Measurements from ENCODE around the gene FLOT1. TPM values are rescaled to one million over a fixed set of nuclear protein-coding genes. Genes with fewer than 3 reads are reported as not detected.

Gene FLOT1
- total RNA-seq, 1 experiment from 2014 or later = 172 TPM

DNA sequence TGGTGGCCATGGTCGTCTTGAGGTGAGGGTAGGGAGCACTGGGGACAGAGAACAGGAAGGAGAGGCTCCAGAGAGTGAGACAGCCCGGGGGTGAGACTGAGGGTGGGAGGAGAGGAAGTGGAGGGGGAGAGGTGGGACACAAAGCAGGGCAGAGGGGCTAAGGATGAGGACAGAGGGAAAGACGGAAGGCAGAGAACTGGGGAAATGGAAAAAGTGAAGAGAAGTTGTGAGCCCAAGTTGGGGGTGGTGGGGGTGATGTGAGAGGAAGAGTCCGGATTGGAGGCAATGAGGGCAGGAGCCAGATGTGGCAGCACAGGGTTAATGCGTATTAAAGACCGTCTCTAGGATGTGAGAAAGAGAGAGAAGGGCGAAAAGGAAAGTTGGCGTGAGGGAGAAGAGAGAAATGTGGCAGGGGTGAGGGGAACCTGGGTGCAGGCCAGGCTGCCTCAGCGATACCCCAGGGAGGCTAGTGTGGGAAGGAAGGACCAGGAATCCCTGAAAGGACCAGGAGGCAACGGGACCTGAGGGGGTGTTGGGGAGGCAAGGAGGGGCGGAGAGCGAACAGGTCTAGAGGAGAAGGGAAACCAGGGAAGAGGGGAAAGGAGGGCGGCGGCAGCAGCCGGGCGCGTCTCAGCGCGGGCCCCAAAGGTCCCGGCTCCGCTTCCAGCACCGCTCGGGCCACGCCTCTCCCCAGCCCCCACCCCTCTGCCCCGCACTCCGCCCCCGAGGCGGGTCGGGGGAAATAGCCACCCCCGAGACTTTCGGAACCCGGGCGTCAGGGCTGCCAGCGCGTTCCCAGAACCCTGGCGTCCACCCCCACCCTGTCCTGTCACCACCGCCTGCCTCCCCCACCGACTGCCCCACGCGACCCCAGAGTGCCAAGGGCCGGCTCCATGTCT is 56.2 kb downstream of the FLOT1 start, which contains the start of gene PPP1R18:
Gene PPP1R18, minus strand, starts transcription at position 637 of the 899 bp plus-strand sequence. Its CDS starts 627 bp downstream, at position 10.
- peak; percentile 26 for DNase-seq (ENCODE audit: low spot score)
- in situ Hi-C loops (cut with HindIII; ENCODE audit: low sequenced_read_pairs) = no loop called here

DNA sequence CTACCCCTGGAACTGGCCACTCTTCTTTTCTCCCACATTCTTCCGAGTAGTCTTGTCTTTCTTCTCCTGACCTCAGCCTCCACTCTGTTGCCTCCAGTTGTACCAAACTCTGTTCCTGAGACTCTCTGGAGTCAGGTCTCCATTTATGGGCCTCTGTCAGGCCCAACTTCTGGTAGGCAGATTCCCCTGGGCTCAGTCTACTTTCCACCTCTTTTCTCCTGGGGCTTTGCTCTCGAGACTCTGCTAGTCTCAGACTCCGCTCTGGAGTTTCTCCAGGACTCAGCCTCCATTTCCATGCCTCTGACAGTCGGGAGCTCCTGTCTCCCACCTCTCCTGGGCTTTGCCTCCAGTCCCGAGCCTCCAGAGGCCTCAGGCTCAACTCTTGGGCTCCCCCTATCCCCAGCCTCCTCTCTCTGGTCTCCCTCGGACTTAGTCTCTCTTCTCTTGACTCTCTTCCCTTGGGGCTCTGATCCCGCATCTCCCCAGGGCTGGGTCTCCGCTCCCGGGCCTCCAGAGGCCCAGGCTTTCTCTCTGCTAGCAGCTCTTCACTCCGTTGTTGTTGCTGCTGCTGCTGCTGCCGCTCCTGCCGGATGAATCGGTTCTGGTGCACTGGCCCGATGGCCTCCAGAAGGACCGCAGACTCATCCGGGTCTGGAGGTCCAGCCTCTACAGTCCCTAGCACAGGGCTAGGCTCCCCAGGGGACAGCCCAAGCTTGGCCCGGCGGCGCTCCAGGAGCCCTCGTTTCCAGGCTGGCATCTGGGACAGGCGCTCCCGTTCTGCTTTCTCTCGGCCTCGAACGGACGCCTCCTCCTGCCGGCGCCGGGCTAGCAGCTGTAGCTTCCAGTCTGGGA is 57.1 kb downstream of the FLOT1 start:
- DNase-seq (ENCODE audit: low spot score) = no peak
- in situ Hi-C loops (cut with HindIII; ENCODE audit: low sequenced_read_pairs) = no loop called here

DNA sequence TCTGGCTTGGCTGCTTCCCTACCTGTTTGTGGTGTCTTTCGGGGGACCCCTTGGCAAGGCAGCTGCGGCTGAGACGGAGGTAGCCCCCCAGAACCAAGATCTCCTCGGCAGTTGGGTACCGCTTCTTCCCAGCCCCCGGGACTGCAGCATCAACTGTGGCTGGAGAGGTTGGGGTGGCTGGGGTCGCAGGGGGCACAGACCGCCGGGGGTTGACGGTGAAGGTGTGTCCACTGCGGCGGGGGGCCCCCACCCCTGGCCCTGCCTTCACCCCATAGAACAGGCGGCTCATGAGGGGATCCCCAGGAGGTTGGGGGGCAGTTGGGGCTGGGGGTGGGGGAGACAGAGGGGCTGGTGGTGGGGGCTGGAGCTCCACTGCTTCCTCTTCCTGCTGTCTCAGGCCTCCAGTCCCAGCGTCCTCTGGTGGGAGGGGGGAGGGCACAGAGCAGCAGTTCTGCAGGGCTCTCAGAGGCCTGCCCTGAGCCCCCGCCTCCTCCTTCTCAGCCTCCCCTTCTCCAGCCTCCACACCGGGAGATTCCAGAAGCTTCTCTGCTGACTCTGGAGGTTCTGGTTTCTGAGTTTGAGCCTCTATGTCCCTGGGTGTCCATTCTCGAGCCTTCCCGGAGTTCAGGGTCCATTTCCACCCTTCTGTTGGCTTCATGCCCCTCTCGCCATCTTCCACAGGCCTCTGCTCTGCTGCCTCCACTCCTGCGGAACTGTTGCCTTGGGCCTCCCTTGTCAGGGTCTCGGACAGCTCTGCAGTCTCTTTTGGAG is 57.9 kb downstream of the FLOT1 start:
- in situ Hi-C loops (cut with HindIII; ENCODE audit: low sequenced_read_pairs) = no loop called here
- DNase-seq (ENCODE audit: low spot score) = no peak

DNA sequence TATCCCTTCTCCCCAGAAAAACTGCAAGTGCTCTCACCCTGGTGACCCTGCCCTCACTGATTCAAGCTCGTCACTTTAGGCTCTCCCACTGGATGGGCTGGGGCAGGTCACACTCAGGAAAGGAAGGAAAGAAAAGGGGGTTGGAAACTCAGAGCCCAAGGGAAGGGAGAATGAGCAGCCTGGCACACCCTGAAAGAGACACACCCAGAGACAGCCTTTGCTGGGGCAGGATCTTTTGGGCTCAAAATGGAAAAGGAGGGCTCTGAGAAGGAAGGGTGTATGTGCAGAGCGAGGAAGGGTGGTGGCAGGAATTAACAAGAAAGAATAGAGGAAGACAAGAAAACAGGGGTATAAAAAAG is 58.5 kb downstream of the FLOT1 start:
- DNase-seq (ENCODE audit: low spot score) = no peak
- in situ Hi-C loops (cut with HindIII; ENCODE audit: low sequenced_read_pairs) = no loop called here

DNA sequence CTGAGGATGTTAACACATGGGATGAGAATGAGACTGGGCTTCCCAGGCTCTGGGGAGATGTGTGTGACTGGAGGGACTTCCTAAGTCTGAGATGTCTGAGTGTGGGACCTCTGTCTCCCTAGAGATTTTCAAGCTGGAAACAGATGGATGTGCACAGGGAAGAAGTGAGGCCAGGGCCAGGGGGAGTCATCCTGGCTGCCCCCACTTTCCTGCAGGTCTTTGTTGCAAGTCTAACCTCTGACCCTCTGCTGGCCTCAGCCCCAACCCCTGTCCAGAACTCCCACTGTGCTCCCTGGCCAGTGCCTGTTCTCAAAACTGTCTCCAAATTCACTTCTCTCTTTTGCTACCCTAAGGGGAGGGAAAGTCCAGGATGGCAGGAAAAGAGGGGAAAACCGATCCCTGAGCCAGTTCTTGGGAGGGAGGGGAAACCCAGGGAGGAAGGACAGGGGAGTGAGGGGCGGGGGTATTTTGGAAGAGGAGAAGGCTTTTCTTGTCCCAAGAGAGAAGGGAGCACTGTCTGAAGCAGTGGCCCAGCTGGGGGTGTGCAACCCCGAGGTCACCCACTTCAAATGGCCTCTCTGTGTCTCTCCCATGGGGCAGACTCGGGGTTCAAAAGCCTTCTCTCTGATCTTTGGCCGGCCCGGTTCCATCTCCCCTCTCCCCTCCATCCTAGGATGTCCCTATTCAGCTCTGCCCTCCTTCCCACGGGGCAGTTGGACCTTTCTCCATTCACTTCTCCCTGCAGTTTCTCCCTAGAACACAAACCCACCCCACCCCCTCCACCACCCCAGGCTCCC is 59.1 kb downstream of the FLOT1 start:
- no peak for DNase-seq (ENCODE audit: low spot score)
- in situ Hi-C loops (cut with HindIII; ENCODE audit: low sequenced_read_pairs) = no loop called here

DNA sequence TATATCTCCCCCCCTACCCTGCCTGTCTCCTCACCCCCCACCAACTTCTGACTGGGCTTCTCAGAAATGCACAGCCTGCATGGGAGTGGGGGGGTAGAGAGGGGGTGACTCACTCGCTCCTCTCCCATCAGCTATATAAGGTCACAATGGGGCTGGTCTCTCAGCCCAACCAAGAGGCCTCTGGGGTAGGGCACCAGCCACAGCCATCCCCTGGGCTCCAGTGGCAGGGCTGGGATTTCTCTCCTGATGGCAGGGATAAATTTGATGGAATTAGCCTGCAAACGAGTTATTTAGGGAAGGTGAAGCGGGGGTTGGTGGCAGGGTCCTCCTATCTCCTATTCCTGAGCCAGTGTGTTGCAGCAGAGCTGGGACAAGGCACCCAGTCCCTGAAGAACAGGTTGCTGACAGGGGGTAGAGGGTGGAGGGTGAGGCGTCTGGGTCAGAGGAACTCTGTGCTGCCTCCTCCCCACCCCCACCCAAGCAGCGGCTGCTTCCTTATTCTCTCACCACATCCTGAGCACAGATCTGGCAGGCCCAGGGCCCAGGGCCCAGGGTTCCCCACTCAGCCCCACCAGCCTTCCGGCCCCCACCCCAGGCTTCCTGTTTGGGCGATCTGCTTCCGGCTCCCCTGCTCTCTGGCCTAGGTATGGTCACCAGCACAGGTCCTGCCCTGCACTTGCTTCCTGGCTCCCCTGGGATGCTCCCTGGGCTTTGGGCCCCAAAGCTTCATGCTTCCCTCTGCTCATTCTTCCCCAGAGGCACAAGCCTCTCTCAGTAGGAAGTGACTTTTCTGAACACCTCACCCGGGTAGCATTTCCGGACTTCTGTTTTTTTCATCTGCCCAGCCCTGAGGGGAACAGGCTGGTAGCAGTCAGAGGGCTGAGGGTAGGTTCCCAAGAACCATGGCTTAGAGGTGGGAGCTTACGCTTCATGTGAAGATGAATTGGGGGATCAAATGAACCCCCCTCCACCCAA is 60.1 kb downstream of the FLOT1 start:
- in situ Hi-C loops (cut with HindIII; ENCODE audit: low sequenced_read_pairs) = no loop called here
- DNase-seq (ENCODE audit: low spot score) = no peak

DNA sequence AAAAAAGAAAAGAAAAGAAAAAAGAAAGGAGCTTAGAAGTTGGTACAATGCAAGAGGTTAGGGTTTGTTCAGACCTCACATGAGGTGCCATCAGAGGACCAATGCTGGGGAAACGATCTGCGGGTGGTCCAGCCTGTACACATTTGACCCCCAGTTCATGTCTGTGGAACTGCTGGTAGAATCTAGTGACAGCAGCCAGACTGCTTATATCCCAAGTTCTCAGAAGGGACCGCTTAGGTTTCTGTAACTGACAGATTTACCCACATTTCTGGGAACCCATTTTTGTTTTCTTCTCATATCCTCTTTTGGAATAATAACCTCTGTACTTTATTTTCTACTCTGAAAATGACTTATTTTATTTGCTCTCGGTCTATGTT is 60.7 kb downstream of the FLOT1 start:
- in situ Hi-C loops (cut with HindIII; ENCODE audit: low sequenced_read_pairs) = no loop called here
- DNase-seq (ENCODE audit: low spot score) = no peak

DNA sequence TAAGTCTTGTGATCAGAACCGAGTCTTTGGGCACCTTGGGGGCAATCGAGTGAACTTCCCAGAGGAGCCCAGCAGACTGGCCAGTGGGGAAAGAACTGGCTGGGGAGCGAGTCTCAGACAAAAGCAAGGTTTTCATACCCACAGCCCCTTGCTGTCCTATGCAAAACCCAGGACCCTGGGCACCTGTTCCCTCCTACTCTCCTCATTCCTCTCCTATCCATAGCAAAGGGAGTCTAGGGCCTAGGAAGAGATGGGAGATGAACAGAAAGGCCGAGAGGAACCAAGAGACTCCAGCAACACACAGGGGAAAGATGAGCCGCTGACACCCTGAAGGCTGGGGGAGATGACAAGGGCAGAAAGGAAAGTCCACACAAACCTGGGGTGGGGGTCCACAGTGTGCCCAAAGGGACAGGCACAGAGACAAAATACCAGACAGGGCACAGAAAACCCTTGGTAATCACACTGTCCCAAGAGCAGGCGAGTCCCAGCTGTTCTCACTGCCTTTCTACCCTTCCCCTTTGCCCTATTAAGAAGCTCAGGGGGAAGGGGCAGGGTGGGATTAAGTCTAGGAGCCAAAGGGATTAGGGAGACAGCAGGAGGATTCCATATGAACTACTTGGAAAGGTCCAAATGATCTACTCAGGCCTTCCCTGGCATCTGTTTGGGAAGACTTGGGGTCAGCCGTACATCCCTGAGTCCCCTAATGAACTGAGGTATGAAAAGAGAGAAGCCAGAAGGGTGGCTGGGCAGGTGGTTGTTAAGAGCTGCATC is 62.5 kb downstream of the FLOT1 start:
- in situ Hi-C loops (cut with HindIII; ENCODE audit: low sequenced_read_pairs) = no loop called here

DNA sequence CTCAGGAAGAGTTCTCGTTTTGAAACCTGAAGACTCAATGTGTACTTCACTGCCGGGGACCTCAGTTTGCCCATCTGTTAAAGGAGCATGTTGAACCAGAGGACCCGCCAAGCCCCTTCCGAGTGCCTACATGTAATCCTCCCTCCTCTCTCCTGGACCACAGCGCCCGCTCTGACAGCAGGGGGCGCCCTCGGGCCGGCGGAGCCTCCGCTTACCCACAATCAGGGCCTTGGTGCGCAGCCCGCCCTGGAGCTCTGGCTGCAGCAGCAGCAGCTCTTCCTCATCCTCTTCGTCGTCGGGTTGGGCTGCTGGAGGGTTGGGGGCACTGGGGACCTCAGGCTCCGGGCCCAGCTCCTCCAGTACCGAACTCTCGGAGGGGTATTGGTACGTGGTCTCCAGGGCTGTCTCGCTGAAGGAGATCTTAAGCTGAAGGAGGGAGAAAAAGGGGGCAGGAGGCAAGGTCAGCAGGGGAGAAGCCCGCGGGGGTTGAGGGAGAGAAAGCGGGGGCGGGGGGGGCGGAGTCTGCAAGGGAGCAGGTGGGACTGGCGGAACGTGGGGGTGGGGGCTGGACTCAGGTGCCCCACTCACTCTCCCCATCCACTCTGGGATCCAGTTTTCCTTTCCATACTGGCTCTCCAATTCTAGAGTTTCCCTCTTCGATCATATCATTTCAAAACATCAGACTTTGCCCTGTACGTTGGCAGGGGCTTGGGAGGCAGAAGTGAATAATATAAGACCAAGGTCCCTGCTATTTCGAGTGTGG is 63.3 kb downstream of the FLOT1 start:
- in situ Hi-C loops (cut with HindIII; ENCODE audit: low sequenced_read_pairs) = no loop called here
- peak; percentile 82 for DNase-seq (ENCODE audit: low spot score)

More for the DNA sequence above, 62.5 kb downstream of the FLOT1 start:
- DNase-seq (ENCODE audit: low spot score) = peak; percentile 19

Other genes with a start within 250 kb of the FLOT1 start
- gene GNL1, start 186.2 kb downstream of the FLOT1 start, total RNA-seq (2014; rRNA removed; shearing (Covaris generic)) = 102 and 129 TPM in 2 replicates
- 3.4 and 5.9 TPM in 2 replicates for gene PRR3, start 185.4 kb downstream of the FLOT1 start, total RNA-seq (2014; rRNA removed; shearing (Covaris generic))
- 41.9 and 83.7 TPM in 2 replicates for gene ABCF1, start 171.2 kb downstream of the FLOT1 start, total RNA-seq (2014; rRNA removed; shearing (Covaris generic))
- gene PPP1R10, start 125.4 kb downstream of the FLOT1 start, total RNA-seq (2014; rRNA removed; shearing (Covaris generic)) = 6.8 and 14.4 TPM in 2 replicates
- 38.3 and 47.5 TPM in 2 replicates for gene MRPS18B, start 124.8 kb downstream of the FLOT1 start, total RNA-seq (2014; rRNA removed; shearing (Covaris generic))
- gene ATAT1, start 115.8 kb downstream of the FLOT1 start, total RNA-seq (2014; rRNA removed; shearing (Covaris generic)) = 0.68 and 1.7 TPM in 2 replicates
- gene C6orf136, start 95.6 kb downstream of the FLOT1 start, total RNA-seq (2014; rRNA removed; shearing (Covaris generic)) = 5.3 and 11.7 TPM in 2 replicates
- gene DHX16, start 69.7 kb downstream of the FLOT1 start, total RNA-seq (2014; rRNA removed; shearing (Covaris generic)) = 59.8 and 73.2 TPM in 2 replicates
- 53.7 and 54.3 TPM in 2 replicates for gene PPP1R18, start 56.0 kb downstream of the FLOT1 start, total RNA-seq (2014; rRNA removed; shearing (Covaris generic))
- gene NRM, start 51.7 kb downstream of the FLOT1 start, total RNA-seq (2014; rRNA removed; shearing (Covaris generic)) = 2.6 and 8.8 TPM in 2 replicates
- gene MDC1, start 25.4 kb downstream of the FLOT1 start, total RNA-seq (2014; rRNA removed; shearing (Covaris generic)) = 2.5 and 14.3 TPM in 2 replicates
- 456 and 575 TPM in 2 replicates for gene TUBB, start 22.3 kb downstream of the FLOT1 start, total RNA-seq (2014; rRNA removed; shearing (Covaris generic))
- gene IER3, start 1.9 kb upstream of the FLOT1 start, total RNA-seq (2014; rRNA removed; shearing (Covaris generic)) = 257 and 297 TPM in 2 replicates
- gene DDR1, start 141.8 kb upstream of the FLOT1 start, total RNA-seq (2014; rRNA removed; shearing (Covaris generic)) = 131 and 141 TPM in 2 replicates
- gene GTF2H4, start 165.5 kb upstream of the FLOT1 start, total RNA-seq (2014; rRNA removed; shearing (Covaris generic)) = 46.2 and 51.9 TPM in 2 replicates
- gene VARS2, start 171.6 kb upstream of the FLOT1 start, total RNA-seq (2014; rRNA removed; shearing (Covaris generic)) = 74.5 and 105 TPM in 2 replicates
- gene SFTA2, start 189.5 kb upstream of the FLOT1 start, total RNA-seq (2014; rRNA removed; shearing (Covaris generic)) = not detected in 2 replicates
- gene MUCL3, start 198.3 kb upstream of the FLOT1 start, total RNA-seq (2014; rRNA removed; shearing (Covaris generic)) = not detected in 2 replicates
- gene MUC21, start 241.0 kb upstream of the FLOT1 start, total RNA-seq (2014; rRNA removed; shearing (Covaris generic)) = not detected in 2 replicates

Measured in G401 (cell line).